HEK293T (cell line): ENCODE results near the gene SMIM10.

Experiments used
- ELF4 ChIP-seq: fragments of 450-650 bp; IDR thresholded peaks from 2 replicates; pipeline ENCODE4 v1.6.1; 2017; ENCODE audit warnings: antibody characterized with exemption
- SP1 ChIP-seq: fragments of 450-650 bp; IDR thresholded peaks from 2 replicates; pipeline ENCODE4 v1.6.1; 2017
- SUZ12 ChIP-seq: fragments of 450-650 bp; IDR thresholded peaks from 2 replicates; pipeline ENCODE4 v1.6.1; 2016; ENCODE audit warnings: mild to moderate bottlenecking

- TF ChIP-seq ELF4 = no peak
- TF ChIP-seq SP1 = no peak
- TF ChIP-seq SUZ12 = no peak
Observed at GRCh38 chrX:134982748-134983147, 8.0 kb upstream of the SMIM10 start.
